Astrocyte of the hippocampus (primary cell): Measurements from ENCODE around the gene SEZ6L.
"Not testable (repeated sequence)": the region's sequence is repeated elsewhere in the genome, so short reads cannot be mapped to it uniquely, and the experiment has no call there.

Experiments used
- DNase-seq: peaks from one replicate; pipeline ENCODE4 v3.0.0; 2011; ENCODE audit warnings: low read depth, low spot score

SEZ6L gene

DNA sequence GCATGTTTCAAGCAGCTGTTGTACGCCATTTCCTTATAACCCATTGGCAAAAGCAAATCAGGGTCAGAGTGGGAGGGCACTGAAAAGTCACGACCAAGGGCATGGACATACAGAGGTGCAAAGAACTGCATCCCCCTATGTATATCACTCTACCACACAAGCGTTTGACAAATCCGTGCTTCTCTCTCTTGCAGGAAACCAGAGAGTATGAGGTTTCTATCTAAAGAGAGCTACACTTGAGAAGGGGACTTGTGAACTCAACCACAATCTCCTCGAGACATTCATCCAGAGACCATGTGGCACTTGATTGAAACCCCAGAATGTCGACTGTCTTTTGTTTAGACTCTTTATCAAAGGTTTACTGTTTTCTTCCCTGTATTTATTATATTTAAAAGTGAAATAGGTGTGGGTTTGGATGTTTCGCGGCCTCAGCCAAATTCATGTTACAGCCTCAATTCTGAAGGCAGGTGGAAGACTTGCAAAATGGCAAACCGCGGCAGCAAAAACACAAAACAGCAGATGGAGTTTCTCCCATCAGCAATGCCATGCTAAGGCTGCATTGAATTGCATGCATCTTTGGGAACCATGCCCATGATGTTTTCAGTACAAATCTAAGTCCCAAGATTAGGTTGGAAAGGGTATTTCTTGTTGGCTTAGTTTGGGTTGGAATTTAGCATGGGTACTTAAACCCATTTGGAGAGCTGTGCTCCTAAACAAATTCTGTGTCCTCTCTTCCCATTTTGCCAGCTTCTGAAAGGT, 211.0 kb downstream of the SEZ6L start:
- DNase-seq = no peak

GRCh38 chr22:26382782-26383181, 213.5 kb downstream of the SEZ6L start:
- DNase-seq = no peak

- no peak for DNase-seq
These were observed 214.8 kb downstream of the SEZ6L start for GRCh38 chr22:26383968-26384556.

GRCh38 chr22:26385164-26385563, 215.9 kb downstream of the SEZ6L start:
- DNase-seq = no peak

- DNase-seq = no peak
These were observed 219.9 kb downstream of the SEZ6L start for GRCh38 chr22:26389125-26389524.

- no peak for DNase-seq
These were observed 221.8 kb downstream of the SEZ6L start for GRCh38 chr22:26391091-26391490.

GRCh38 chr22:26391623-26392022, 222.4 kb downstream of the SEZ6L start:
- DNase-seq = no peak

- no peak for DNase-seq
These were observed 224.7 kb downstream of the SEZ6L start for GRCh38 chr22:26393929-26394328.

- DNase-seq = no peak
These were observed 225.5 kb downstream of the SEZ6L start for GRCh38 chr22:26394777-26395176.

DNA sequence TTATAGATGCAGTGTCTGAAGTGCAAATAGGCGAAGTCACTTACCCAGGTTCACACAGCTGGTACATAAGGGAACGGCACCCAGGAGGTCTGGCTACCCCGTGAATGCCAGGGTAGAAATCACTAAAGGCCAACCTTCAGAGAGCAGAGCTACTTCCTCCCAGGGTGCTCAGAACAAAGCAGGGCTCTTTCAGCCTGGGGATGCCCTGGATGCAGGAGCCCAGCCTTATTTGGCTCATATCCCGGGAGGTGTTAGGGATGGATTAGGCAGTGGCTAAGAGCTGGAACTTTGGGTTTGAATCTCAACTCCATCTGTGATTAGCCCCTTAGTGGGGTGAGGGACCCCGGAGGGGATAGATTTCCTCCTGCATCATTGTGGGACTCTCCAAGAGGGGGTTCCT, 226.7 kb downstream of the SEZ6L start:
- no peak for DNase-seq

GRCh38 chr22:26398741-26399153, 229.5 kb downstream of the SEZ6L start:
- DNase-seq = peak; percentile 79

DNA sequence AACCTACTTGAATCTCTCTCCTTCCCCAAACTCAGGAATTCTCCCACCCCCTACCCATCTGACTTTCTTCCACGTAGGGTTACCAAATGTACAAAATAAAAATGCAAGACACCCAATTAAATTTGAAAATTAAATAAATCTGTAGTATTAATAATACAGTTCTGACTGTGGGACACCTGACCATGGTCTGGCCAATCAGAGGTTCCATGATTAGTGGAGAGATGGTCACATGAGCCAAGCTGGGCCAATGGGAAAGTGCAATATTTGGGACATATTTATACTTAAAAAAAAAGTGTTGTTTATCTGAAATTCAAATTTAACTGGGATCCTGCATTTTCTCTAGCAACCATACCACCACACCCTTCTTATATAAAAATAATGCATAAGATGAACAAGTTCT, 230.0 kb downstream of the SEZ6L start:
- DNase-seq = no peak

DNA sequence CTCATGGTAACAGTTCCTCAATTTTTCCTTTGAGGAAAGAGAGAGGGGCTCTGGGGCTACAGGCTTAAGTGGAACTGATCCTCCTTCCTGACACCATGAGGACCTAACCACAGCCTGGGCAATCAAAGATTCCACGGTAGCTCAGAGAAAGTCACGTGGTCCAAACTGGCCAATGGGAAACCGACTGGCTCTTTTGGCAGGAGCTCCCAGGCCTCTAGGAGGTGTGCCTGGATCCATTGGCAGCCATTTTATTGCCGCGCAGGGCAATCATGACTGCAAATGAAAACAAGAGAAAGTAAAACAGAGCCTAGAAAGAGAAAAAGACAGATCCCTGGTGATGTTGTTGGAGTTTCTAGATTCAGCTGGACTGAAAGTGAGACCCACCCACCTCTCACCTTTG, 232.5 kb downstream of the SEZ6L start:
- DNase-seq = no peak

DNA sequence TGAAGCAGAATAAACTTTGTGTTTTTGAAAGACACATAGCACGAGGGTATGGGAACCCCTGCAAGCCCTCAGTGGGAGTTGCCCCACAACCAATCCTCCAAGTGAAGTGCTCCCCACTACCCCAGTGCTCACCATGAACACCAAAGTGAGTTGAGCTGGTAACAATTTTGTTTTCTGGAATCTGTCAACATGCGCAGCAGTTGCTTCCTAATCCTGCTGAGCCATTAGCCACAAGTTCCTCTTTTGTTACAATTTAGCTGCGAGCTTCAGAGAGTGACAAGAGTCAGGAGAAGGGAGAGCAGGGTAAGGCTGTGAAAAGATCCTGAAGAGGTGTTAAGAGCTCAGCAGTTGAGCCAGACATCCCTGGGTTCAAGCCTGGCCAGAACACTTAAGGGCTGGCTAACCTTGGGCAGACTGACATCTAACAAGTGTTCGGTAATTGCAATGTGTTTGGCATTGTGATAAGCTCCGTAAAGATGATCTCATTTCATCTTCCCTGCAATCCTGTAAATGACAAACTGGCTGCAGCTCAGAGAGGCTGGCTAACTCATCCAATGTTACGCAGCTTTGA, 235.7 kb downstream of the SEZ6L start:
- no peak for DNase-seq

GRCh38 chr22:26406118-26406517, 236.9 kb downstream of the SEZ6L start:
- no peak for DNase-seq

GRCh38 chr22:26408562-26409220, 239.4 kb downstream of the SEZ6L start:
- not testable (repeated sequence) for DNase-seq

GRCh38 chr22:26409719-26410335, 240.6 kb downstream of the SEZ6L start:
- no peak for DNase-seq

- no peak for DNase-seq
These were observed 241.1 kb downstream of the SEZ6L start for GRCh38 chr22:26410386-26410785.

DNA sequence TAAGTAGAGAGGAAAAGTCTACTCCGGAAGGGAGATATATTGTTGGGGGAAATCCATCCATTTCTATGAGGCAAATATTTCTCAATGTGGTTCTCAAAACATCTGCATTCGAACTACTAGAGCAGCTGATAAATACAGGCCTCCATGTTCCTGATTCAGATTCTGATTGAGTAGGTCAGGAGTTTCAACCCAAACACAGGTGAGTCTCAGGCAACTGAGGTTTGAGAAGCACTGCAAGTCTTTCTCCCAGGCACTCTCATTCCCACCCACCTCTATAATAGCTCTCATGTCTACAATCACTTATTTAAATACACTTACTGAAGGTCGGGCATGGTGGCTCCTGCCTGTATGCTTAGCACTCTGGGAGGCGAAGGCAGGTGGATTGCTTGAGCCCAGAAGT, 245.1 kb downstream of the SEZ6L start:
- no peak for DNase-seq

GRCh38 chr22:26416256-26416655, 247.0 kb downstream of the SEZ6L start:
- DNase-seq = no peak

DNA sequence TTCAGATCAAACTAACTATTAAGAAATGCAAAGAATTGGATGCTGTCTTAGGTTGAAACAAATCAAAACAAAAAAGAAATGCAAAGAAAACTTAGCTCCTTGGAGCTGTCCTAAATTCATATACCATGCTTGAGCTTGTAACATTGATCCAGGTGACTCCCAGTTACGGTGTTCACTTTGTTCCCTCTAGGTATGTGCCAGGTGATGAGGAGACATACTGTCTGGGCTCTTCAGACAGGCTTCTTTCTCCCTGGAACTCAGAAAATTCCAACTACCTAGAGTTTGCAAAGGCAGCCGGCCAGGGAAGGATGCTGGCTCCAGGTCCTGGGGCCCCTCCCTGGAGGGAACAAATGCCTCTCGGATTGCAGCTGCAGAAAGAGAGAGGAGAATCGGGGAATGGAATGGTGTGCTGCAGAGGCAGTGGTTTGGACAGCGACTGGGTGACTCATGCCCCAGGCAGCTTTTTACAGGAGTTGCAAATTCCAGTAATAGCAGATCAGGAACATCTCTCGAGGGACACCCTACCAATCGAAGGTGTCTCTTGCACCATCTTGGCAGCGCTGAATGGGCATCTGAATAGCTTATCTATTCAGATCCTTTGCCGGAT, 247.5 kb downstream of the SEZ6L start:
- DNase-seq = peak; percentile 83

DNA sequence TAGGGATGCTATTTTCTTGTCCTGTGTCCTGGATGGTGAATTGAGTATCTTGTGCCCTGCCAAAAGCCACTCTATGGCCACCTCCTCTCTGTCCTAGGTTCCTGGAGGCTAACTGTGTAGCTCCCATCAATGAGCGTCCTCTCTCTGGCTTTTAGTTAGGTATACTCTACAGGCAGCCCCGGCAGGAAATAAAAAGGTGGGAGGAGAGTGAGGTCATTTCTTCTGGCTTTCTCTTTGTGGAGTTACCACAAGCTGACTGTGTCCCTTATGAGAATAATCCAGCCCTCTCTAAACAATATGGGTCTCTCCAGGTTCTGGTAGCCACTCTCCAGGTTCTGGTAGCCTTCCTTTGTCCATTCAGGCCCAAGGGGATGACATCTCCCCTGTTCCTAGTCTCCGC, 248.1 kb downstream of the SEZ6L start:
- DNase-seq = no peak
